D721Med (cell line): ENCODE results near the gene TIAL1.
"Not testable (repeated sequence)": the region's sequence is repeated elsewhere in the genome, so short reads cannot be mapped to it uniquely, and the experiment has no call there.

Source experiments
- DNase-seq: peaks from one replicate; pipeline ENCODE4 v3.0.0; 2011; ENCODE audit warnings: low spot score; ENCODE audit not compliant: insufficient read length
- FAIRE-seq: peaks from 2 replicates; lab custom pipeline; 2011; peaks lifted over from hg19 to GRCh38; lab: Jason Lieb, UNC
- TF ChIP-seq, protein P1 (sequence below): IDR thresholded peaks from 2 replicates; pipeline ENCODE4 v1.5.1; 2012; ENCODE audit warnings: mild to moderate bottlenecking, control low read depth; ENCODE audit not compliant: insufficient read depth; ENCODE audit errors: missing control alignments

The TIAL1 gene

GRCh38 chr10:119575506-119575905 is 21.3 kb downstream of the TIAL1 start:
- TF ChIP-seq, protein P1, sequence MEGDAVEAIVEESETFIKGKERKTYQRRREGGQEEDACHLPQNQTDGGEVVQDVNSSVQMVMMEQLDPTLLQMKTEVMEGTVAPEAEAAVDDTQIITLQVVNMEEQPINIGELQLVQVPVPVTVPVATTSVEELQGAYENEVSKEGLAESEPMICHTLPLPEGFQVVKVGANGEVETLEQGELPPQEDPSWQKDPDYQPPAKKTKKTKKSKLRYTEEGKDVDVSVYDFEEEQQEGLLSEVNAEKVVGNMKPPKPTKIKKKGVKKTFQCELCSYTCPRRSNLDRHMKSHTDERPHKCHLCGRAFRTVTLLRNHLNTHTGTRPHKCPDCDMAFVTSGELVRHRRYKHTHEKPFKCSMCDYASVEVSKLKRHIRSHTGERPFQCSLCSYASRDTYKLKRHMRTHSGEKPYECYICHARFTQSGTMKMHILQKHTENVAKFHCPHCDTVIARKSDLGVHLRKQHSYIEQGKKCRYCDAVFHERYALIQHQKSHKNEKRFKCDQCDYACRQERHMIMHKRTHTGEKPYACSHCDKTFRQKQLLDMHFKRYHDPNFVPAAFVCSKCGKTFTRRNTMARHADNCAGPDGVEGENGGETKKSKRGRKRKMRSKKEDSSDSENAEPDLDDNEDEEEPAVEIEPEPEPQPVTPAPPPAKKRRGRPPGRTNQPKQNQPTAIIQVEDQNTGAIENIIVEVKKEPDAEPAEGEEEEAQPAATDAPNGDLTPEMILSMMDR: no peak
- DNase-seq (no peak), FAIRE-seq (no peak)

GRCh38 chr10:119567978-119568377 is 28.8 kb downstream of the TIAL1 start:
- DNase-seq: no peak
- TF ChIP-seq, protein P1: no peak
- no peak for FAIRE-seq

DNA sequence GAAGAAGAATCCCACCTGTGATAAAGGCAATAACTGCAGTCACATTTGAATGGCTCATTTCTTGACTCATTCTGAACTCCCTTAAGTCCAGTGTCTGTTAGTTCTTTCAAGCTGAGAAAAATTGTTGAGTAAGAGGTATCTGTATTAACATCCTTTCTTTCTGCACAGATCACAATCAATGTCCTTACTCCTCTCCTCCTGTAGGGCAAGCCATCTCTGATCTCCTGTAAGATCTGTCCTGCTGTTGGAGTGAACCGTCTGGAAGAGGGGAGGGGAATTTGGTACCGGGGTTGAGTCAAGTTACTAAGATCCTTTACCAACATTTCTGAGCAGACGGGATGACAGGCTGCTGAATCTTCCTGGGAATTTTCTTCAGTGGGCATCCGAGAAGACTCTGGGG is 34.7 kb downstream of the TIAL1 start:
- FAIRE-seq: no peak
- TF ChIP-seq, protein P1: no peak

GRCh38 chr10:119559511-119559910 is 37.3 kb downstream of the TIAL1 start:
- not testable (repeated sequence) for DNase-seq, FAIRE-seq

More for the DNA sequence above, 34.7 kb downstream of the TIAL1 start:
- DNase-seq: no peak

- not testable (repeated sequence) for DNase-seq, FAIRE-seq
Measured at GRCh38 chr10:119556081-119556480, 40.7 kb downstream of the TIAL1 start.

GRCh38 chr10:119555178-119555784 is 41.5 kb downstream of the TIAL1 start:
- no peak for FAIRE-seq
- TF ChIP-seq, protein P1: no peak
- DNase-seq: no peak

GRCh38 chr10:119550827-119551226 is 45.9 kb downstream of the TIAL1 start:
- DNase-seq: no peak
- TF ChIP-seq, protein P1: no peak
- no peak for FAIRE-seq

GRCh38 chr10:119549247-119549999 is 47.3 kb downstream of the TIAL1 start:
- no peak for DNase-seq
- TF ChIP-seq, protein P1: no peak
- no peak for FAIRE-seq
